ENCODE data around the gene IKZF4. TPM values are rescaled to one million over a fixed set of nuclear protein-coding genes. Genes with fewer than 3 reads are reported as not detected.
"Not testable (repeated sequence)": the region's sequence is repeated elsewhere in the genome, so short reads cannot be mapped to it uniquely, and the experiment has no call there.

Gene IKZF4
- total RNA-seq, 1 experiment from 2014 or later = 8.5 TPM

DNA sequence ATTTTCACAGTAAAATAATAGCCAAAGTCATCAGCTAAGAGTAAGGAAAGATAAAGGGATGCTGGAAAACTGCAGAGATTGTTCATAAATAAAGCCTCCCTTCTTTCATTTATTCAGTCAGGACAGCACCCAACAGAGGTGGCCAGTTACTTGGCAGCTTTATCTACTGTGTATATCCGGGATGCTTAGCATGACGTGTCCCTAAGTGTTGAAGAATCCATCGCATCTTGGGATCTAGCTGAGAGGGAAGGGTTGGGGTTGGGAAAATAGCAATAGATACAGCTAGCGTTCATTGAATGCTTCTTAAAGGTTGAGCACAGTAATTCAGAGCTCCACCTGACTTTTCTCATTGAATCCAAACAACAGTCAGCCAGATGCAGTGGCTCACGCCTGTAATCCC, 53.6 kb downstream of the IKZF4 start:
- POLR2A ChIA-PET = no interaction called here
- intact Hi-C loops (cut with micrococcal nuclease) = no loop called here

DNA sequence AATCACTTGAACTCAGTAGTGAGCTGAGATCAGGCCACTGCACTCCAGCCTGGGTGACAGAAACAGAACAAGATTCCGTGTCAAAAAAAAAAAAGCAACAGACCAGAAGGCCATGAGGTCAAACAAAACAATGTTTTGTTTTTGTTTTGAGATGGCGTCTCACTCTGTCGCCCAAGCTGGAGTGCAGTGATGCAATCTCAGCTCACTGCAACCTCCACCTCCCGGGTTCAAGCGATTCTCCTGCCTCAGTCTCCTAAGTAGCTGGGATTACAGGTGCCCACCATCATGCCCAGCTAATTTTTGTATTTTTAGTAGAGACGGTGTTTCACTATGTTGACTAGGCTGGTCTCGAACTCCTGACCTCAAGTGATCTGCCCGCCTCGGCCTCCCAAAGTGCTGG, 57.1 kb downstream of the IKZF4 start:
- H3K4me2 ChIP-seq (ENCODE audit: low read length); H3K9ac ChIP-seq (ENCODE audit: low read length); H3K9me2 ChIP-seq (ENCODE audit: insufficient read depth); H3K9me3 ChIP-seq (ENCODE audit: control insufficient read depth in 1 of 2, insufficient read depth in 1 of 2, low read depth in 1 of 2, low read length in 2 of 2); ATAC-seq; H3K36me3 ChIP-seq (ENCODE audit: control insufficient read depth in 1 of 2, insufficient read depth in 2 of 2, low read length in 2 of 2); H2AFZ ChIP-seq (ENCODE audit: low read depth, low read length, poor library complexity, severe bottlenecking); H3K4me3 ChIP-seq (replicated peaks in 1 of 2; ENCODE audit: low read depth in 1 of 2, low read length in 2 of 2); H4K20me1 ChIP-seq (ENCODE audit: insufficient read depth); CTCF ChIA-PET; H3K27me3 ChIP-seq (ENCODE audit: insufficient read depth, low read length); BruUV-seq (replicated peaks); DNase-seq (ENCODE audit: low read depth, low spot score); intact Hi-C loops (cut with micrococcal nuclease): not testable (repeated sequence)
- Histone ChIP-seq H3K4me1 (ENCODE audit: control insufficient read depth in 1 of 2, insufficient read depth in 2 of 2, low read length in 2 of 2) (peaks cover 17 to 38% of the 10 kb centered on the region in 2 experiments), H3K79me2 (ENCODE audit: insufficient read depth, low read length) (peaks cover 12% of the 10 kb centered on the region; the same call in 1 of the 2 replicates), H3K27ac (ENCODE audit: low read depth, low read length) (peak overlapping the region; percentile 93; the same call in 1 of the 2 replicates)
- RAD21 ChIA-PET (ENCODE audit: low non-redundant PET in 1 of 2, low total read pairs in 2 of 2, uncharacterized antibody in 2 of 2, unreplicated experiment in 2 of 2) = interaction anchor here in 1 of 2 experiments (0.6 kb wide), 1 partner anchor 71 kb away, joined by 3 read pairs; no protein-coding TSS in a partner anchor
- POLR2A ChIA-PET = interaction anchor here (3.5 kb wide), 1 partner anchor 27 kb away, joined by 18 read pairs; the partner anchor contains the start of gene PA2G4

More for the DNA sequence above, 53.6 kb downstream of the IKZF4 start:
- no peaks in the 10 kb centered on the region for H3K9me3 ChIP-seq (ENCODE audit: control insufficient read depth in 1 of 2, insufficient read depth in 1 of 2, low read depth in 1 of 2, low read length in 2 of 2)
- H3K27ac ChIP-seq (ENCODE audit: low read depth, low read length) = no peak overlapping the region
- H3K4me1 ChIP-seq (ENCODE audit: control insufficient read depth in 1 of 2, insufficient read depth in 2 of 2, low read length in 2 of 2) = peaks cover 9 to 28% of the 10 kb centered on the region in 2 experiments
- DNase-seq (ENCODE audit: low read depth, low spot score) (no peak), ATAC-seq (no peak)
- no peak overlapping the region for H3K4me2 ChIP-seq (ENCODE audit: low read length)
- H3K36me3 ChIP-seq (ENCODE audit: control insufficient read depth in 1 of 2, insufficient read depth in 2 of 2, low read length in 2 of 2) = no peaks in the 10 kb centered on the region
- no peaks in the 10 kb centered on the region for H4K20me1 ChIP-seq (ENCODE audit: insufficient read depth)
- H3K9ac ChIP-seq (ENCODE audit: low read length) = no peak overlapping the region
- no peak overlapping the region for H3K4me3 ChIP-seq (replicated peaks in 1 of 2; ENCODE audit: low read depth in 1 of 2, low read length in 2 of 2)
- no peak overlapping the region for H2AFZ ChIP-seq (ENCODE audit: low read depth, low read length, poor library complexity, severe bottlenecking)
- H3K27me3 ChIP-seq (ENCODE audit: insufficient read depth, low read length) = no peaks in the 10 kb centered on the region
- ChIA-PET CTCF (no interaction called here), RAD21 (ENCODE audit: low non-redundant PET in 1 of 2, low total read pairs in 2 of 2, uncharacterized antibody in 2 of 2, unreplicated experiment in 2 of 2) (no interaction called here)
- H3K9me2 ChIP-seq (ENCODE audit: insufficient read depth) = no peaks in the 10 kb centered on the region
- no peaks in the 10 kb centered on the region for H3K79me2 ChIP-seq (ENCODE audit: insufficient read depth, low read length)
- BruUV-seq (replicated peaks) = no TSS peak
- TF ChIP-seq JUND (IDR thresholded peaks at IDR 0.05) = no peak

- intact Hi-C loops (cut with micrococcal nuclease) = no loop called here
- ChIA-PET RAD21 (ENCODE audit: low non-redundant PET in 1 of 2, low total read pairs in 2 of 2, uncharacterized antibody in 2 of 2, unreplicated experiment in 2 of 2) (interaction anchor here in 1 of 2 experiments (0.6 to 1.5 kb wide), 2 partner anchors 40 to 72 kb away, joined by 3 read pairs; partner anchors contain the start of gene ZC3H10), POLR2A (interaction anchor here (3.5 kb wide), 1 partner anchor 26 kb away, joined by 18 read pairs; the partner anchor contains the start of gene PA2G4), CTCF (interaction anchor here (1.6 to 1.7 kb wide), 3 partner anchors 10 to 340 kb away, joined by 5 to 7 read pairs (median 6); no protein-coding TSS in a partner anchor)
- H3K4me3 ChIP-seq (replicated peaks in 1 of 2; ENCODE audit: low read depth in 1 of 2, low read length in 2 of 2) = peak overlapping the region; percentile 70 to 90
- H3K27me3 ChIP-seq (ENCODE audit: insufficient read depth, low read length) = no peaks in the 10 kb centered on the region
- DNase-seq (ENCODE audit: low read depth, low spot score) = no peak
- peak overlapping the region; percentile 93 for H3K27ac ChIP-seq (ENCODE audit: low read depth, low read length)
- peak overlapping the region; percentile 78 for H3K9ac ChIP-seq (ENCODE audit: low read length)
- H3K9me2 ChIP-seq (ENCODE audit: insufficient read depth) = no peaks in the 10 kb centered on the region
- H4K20me1 ChIP-seq (ENCODE audit: insufficient read depth) = no peaks in the 10 kb centered on the region
- H3K79me2 ChIP-seq (ENCODE audit: insufficient read depth, low read length) = peaks cover 12% of the 10 kb centered on the region; the same call in 1 of the 2 replicates
- H2AFZ ChIP-seq (ENCODE audit: low read depth, low read length, poor library complexity, severe bottlenecking) = peak overlapping the region; percentile 34
- no peak for ATAC-seq
- H3K9me3 ChIP-seq (ENCODE audit: control insufficient read depth in 1 of 2, insufficient read depth in 1 of 2, low read depth in 1 of 2, low read length in 2 of 2) = no peaks in the 10 kb centered on the region
- BruUV-seq (replicated peaks) = no TSS peak
- H3K4me1 ChIP-seq (ENCODE audit: control insufficient read depth in 1 of 2, insufficient read depth in 2 of 2, low read length in 2 of 2) = peaks cover 17 to 37% of the 10 kb centered on the region in 2 experiments
- peak overlapping the region; percentile 94 for H3K4me2 ChIP-seq (ENCODE audit: low read length)
- no peaks in the 10 kb centered on the region for H3K36me3 ChIP-seq (ENCODE audit: control insufficient read depth in 1 of 2, insufficient read depth in 2 of 2, low read length in 2 of 2)
- TF ChIP-seq MAX (IDR thresholded peaks at IDR 0.05) (no peak), TCF7L2 (IDR thresholded peaks at IDR 0.05; ENCODE audit: borderline replicate concordance, extremely low read depth, insufficient read depth, insufficient read length) (no peak), SRF (IDR thresholded peaks at IDR 0.05; ENCODE audit: low read depth) (no peak), SIN3A (IDR thresholded peaks at IDR 0.05; ENCODE audit: low read depth) (no peak), POLR2AphosphoS5 (IDR thresholded peaks at IDR 0.05; ENCODE audit: low read depth, low read length) (no peak)
- TF ChIP-seq, protein P1, sequence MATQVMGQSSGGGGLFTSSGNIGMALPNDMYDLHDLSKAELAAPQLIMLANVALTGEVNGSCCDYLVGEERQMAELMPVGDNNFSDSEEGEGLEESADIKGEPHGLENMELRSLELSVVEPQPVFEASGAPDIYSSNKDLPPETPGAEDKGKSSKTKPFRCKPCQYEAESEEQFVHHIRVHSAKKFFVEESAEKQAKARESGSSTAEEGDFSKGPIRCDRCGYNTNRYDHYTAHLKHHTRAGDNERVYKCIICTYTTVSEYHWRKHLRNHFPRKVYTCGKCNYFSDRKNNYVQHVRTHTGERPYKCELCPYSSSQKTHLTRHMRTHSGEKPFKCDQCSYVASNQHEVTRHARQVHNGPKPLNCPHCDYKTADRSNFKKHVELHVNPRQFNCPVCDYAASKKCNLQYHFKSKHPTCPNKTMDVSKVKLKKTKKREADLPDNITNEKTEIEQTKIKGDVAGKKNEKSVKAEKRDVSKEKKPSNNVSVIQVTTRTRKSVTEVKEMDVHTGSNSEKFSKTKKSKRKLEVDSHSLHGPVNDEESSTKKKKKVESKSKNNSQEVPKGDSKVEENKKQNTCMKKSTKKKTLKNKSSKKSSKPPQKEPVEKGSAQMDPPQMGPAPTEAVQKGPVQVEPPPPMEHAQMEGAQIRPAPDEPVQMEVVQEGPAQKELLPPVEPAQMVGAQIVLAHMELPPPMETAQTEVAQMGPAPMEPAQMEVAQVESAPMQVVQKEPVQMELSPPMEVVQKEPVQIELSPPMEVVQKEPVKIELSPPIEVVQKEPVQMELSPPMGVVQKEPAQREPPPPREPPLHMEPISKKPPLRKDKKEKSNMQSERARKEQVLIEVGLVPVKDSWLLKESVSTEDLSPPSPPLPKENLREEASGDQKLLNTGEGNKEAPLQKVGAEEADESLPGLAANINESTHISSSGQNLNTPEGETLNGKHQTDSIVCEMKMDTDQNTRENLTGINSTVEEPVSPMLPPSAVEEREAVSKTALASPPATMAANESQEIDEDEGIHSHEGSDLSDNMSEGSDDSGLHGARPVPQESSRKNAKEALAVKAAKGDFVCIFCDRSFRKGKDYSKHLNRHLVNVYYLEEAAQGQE (IDR thresholded peaks at IDR 0.05; ENCODE audit: low read depth) = no peak
These were observed 57.6 kb downstream of the IKZF4 start for GRCh38 chr12:56078427-56078826.

Measured in HCT116 (cell line).